HEK293 (cell line): ENCODE measurements around the gene APCDD1.

ENCODE experiments used
- SCRT1 ChIP-seq: fragments of 450-650 bp; formaldehyde crosslinking; IDR thresholded peaks from 2 replicates; pipeline ENCODE4 v1.5.1; 2016; ENCODE audit warnings: missing biosample characterization, missing genetic modification characterization, borderline replicate concordance
- TCF7L2 ChIP-seq: IDR thresholded peaks from 2 replicates; pipeline ENCODE4 v1.6.1; 2011; ENCODE audit warnings: low read depth, mild to moderate bottlenecking, inconsistent platforms, low read length, moderate library complexity, borderline replicate concordance
- ZBTB20 ChIP-seq: fragments of 450-650 bp; formaldehyde crosslinking; IDR thresholded peaks from 2 replicates; pipeline ENCODE4 v1.5.1; 2016; ENCODE audit warnings: missing biosample characterization, missing genetic modification characterization
- ZNF211 ChIP-seq: fragments of 450-650 bp; formaldehyde crosslinking; IDR thresholded peaks from 2 replicates; pipeline ENCODE4 v1.5.1; 2016; ENCODE audit warnings: low read depth, missing biosample characterization, missing genetic modification characterization
- ZNF266 ChIP-seq: fragments of 450-650 bp; formaldehyde crosslinking; IDR thresholded peaks from 2 replicates; pipeline ENCODE4 v1.5.1; 2016; ENCODE audit warnings: missing biosample characterization, missing genetic modification characterization, low read depth
- ZNF548 ChIP-seq: fragments of 450-650 bp; formaldehyde crosslinking; IDR thresholded peaks from 2 replicates; pipeline ENCODE4 v1.5.1; 2016; ENCODE audit warnings: missing biosample characterization, missing genetic modification characterization
- ZNF558 ChIP-seq: fragments of 450-650 bp; formaldehyde crosslinking; IDR thresholded peaks from 2 replicates; pipeline ENCODE4 v1.5.1; 2016; ENCODE audit warnings: missing biosample characterization, missing genetic modification characterization
- ZNF707 ChIP-seq: fragments of 450-650 bp; formaldehyde crosslinking; IDR thresholded peaks from 2 replicates; pipeline ENCODE4 v1.5.1; 2016; ENCODE audit warnings: missing biosample characterization, missing genetic modification characterization
- TF ChIP-seq, protein P1 (sequence below): fragments of 450-650 bp; formaldehyde crosslinking; IDR thresholded peaks from 2 replicates; pipeline ENCODE4 v1.5.1; 2016; ENCODE audit warnings: missing biosample characterization, missing genetic modification characterization

DNA sequence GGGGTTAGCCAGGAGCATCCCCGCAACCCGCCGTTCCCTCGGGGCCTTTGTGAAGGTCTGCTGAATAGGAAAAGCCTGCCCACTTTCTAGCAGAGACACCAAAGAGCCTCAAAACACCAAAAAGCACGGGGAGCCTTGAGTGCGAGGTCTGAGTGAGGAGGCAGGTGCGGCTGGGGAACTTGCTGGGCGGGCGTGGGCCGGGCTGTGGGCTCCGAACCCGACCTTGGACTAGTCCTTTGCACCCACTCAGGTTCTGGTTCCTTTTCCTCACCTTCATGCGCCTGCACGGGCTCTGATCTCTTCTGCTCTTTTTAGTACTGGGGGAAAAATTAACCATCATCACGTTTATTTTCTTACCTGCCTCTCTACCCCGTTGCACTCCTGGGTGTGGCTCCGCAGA is 19.9 kb downstream of the APCDD1 start:
- TF ChIP-seq, protein P1, sequence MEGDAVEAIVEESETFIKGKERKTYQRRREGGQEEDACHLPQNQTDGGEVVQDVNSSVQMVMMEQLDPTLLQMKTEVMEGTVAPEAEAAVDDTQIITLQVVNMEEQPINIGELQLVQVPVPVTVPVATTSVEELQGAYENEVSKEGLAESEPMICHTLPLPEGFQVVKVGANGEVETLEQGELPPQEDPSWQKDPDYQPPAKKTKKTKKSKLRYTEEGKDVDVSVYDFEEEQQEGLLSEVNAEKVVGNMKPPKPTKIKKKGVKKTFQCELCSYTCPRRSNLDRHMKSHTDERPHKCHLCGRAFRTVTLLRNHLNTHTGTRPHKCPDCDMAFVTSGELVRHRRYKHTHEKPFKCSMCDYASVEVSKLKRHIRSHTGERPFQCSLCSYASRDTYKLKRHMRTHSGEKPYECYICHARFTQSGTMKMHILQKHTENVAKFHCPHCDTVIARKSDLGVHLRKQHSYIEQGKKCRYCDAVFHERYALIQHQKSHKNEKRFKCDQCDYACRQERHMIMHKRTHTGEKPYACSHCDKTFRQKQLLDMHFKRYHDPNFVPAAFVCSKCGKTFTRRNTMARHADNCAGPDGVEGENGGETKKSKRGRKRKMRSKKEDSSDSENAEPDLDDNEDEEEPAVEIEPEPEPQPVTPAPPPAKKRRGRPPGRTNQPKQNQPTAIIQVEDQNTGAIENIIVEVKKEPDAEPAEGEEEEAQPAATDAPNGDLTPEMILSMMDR (tag by site-specific recombination), result no peak
- TF ChIP-seq ZNF266 (tag by site-specific recombination), result no peak
- TF ChIP-seq ZNF558 (tag by site-specific recombination), result no peak
- no peak for TF ChIP-seq ZNF548
- TF ChIP-seq SCRT1 (tag by site-specific recombination), result no peak
- TF ChIP-seq ZNF707 (tag by site-specific recombination), result no peak
- no peak for TF ChIP-seq ZBTB20 (tag by site-specific recombination)
- TF ChIP-seq ZNF211, result no peak
- TF ChIP-seq TCF7L2, result no peak
